Mesothelial cell of epicardium (in vitro differentiated cells): ENCODE data around the gene GPR146. TPM values are rescaled to one million over a fixed set of nuclear protein-coding genes. Genes with fewer than 3 reads are reported as not detected.
A peak's percentile ranks its signal among the peaks of the same experiment; 100 is the strongest.

ENCODE experiments used
- DNase-seq, 2 experiments: peaks; one replicate each; pipeline ENCODE4 v3.0.0; 2021; ENCODE audit warnings: low spot score in 2 of 2; ENCODE audit not compliant: unreplicated experiment in 2 of 2
- H3K27ac Mint-ChIP-seq: 2 replicates; pipeline ENCODE4 v1.8.0; 2021; ENCODE audit warnings: mixed read lengths
- H3K27me3 Mint-ChIP-seq: 2 replicates; pipeline ENCODE4 v1.8.0; 2021; ENCODE audit warnings: low read depth, mixed read lengths
- H3K36me3 Mint-ChIP-seq: 2 replicates; pipeline ENCODE4 v1.8.0; 2021; ENCODE audit warnings: mixed read lengths
- H3K4me1 Mint-ChIP-seq: 2 replicates; pipeline ENCODE4 v1.8.0; 2021; ENCODE audit warnings: mixed read lengths
- H3K4me3 Mint-ChIP-seq: 2 replicates; pipeline ENCODE4 v1.8.0; 2021; ENCODE audit warnings: mild to moderate bottlenecking, moderate library complexity, mixed read lengths
- H3K9me3 Mint-ChIP-seq: 2 replicates; pipeline ENCODE4 v1.8.0; 2021; ENCODE audit warnings: mixed read lengths
- total RNA-seq: library from RNA; stranded (reverse); gene quantifications from 3 replicates; pipeline ENCODE4 v1.2.1, GENCODE V29; 2021
- TF ChIP-seq, protein P1 (sequence below): fragments of 200-600 bp; sonication (generic); IDR thresholded peaks from one replicate; pipeline ENCODE4 v1.5.0; 2021; ENCODE audit warnings: antibody characterized with exemption; ENCODE audit not compliant: unreplicated experiment

GPR146 gene
- total RNA-seq, 1 donor from 2014 or later: 1.0 TPM

DNA sequence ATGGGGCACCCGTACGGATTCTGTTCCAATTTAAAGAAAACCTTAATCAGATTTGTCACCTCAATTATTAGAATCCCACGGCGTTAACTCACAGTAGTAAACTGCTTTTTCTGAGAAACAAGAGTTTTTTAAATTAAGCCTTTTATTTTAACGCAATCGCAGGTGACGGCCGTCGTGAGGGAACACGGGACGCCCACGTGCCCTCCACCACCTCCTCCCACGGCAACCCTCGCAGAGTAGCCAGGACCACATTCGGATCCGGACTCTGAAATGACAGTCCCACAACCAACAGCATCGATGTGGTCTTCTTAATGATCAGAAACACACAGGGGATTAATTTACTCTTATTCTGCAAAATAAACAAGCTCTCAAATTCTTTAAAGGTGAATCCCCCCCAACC lies 22.0 kb upstream of the GPR146 start:
- TF ChIP-seq, protein P1, sequence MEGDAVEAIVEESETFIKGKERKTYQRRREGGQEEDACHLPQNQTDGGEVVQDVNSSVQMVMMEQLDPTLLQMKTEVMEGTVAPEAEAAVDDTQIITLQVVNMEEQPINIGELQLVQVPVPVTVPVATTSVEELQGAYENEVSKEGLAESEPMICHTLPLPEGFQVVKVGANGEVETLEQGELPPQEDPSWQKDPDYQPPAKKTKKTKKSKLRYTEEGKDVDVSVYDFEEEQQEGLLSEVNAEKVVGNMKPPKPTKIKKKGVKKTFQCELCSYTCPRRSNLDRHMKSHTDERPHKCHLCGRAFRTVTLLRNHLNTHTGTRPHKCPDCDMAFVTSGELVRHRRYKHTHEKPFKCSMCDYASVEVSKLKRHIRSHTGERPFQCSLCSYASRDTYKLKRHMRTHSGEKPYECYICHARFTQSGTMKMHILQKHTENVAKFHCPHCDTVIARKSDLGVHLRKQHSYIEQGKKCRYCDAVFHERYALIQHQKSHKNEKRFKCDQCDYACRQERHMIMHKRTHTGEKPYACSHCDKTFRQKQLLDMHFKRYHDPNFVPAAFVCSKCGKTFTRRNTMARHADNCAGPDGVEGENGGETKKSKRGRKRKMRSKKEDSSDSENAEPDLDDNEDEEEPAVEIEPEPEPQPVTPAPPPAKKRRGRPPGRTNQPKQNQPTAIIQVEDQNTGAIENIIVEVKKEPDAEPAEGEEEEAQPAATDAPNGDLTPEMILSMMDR: no peak
- H3K27me3 Mint-ChIP-seq: no peaks in the 10 kb centered on the region
- peaks cover 5% of the 10 kb centered on the region for H3K9me3 Mint-ChIP-seq
- H3K27ac Mint-ChIP-seq: no peak overlapping the region
- H3K36me3 Mint-ChIP-seq: peaks cover 26% of the 10 kb centered on the region
- DNase-seq: no peak
- H3K4me1 Mint-ChIP-seq: peaks cover 12% of the 10 kb centered on the region
- no peak overlapping the region for H3K4me3 Mint-ChIP-seq

DNA sequence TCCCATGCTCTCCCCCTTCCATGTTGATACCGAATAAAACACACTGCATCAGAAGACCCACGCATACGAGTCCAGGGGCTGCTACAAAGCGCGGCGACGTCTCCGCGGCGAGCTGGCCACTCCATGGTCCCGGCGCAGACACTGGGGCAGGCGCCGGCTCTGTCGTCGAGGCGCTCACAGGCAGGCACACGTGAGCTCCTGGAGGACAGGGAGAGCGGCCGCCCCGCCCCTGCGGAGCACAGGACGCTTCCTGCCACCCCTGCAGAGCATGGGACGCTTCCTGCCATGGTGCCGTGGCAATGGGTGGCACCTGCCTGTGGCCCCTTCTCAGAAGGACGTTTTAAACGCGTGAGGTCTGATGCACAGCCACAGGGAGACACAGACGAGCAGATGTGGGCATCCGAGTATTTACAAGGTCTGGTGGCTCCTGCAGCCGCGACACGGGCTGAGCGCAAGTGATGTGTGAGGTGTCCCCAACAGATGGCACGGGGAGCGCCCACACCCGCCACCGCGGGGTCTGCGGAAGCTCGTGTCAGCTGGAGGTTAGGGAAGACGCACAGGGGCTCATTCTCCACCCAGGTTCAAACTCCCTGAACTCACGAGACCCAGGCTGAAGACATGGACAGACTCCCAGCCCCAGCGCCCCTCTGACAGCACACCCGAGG lies 21.4 kb upstream of the GPR146 start:
- Mint-ChIP-seq H3K27me3 (no peaks in the 10 kb centered on the region), H3K4me1 (peaks cover 14% of the 10 kb centered on the region), H3K36me3 (peaks cover 25% of the 10 kb centered on the region), H3K4me3 (no peak overlapping the region), H3K27ac (no peak overlapping the region), H3K9me3 (peaks cover 5% of the 10 kb centered on the region)
- TF ChIP-seq, protein P1: no peak
- peak in 1 of 2 experiments; percentile 18 for DNase-seq

DNA sequence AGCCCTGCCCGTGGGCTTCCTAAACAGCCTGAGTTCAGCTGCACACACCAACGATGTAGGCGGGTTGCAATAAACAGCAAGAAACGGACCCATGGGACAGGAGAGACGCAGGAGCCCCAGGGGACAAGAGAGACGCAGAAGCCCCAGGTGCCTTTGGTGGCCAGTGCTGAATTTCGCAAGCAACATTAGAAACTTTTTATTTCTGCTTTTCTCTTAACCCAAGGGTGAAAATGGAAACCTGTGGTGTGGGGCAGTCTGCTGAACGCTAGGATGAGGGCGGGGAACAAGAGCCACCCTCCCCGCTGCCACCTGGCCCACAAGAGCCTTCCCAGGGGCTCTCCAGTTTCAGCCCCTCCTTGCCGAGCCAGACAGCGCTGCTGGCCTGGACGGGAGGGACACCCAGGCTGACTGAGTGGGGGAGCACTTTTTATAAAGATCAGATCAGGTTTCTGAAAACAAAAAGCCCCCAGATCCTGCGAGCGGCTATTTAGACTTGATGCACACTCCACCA lies 20.0 kb upstream of the GPR146 start:
- DNase-seq: peak in 1 of 2 experiments; percentile 9
- Mint-ChIP-seq H3K9me3 (peaks cover 5% of the 10 kb centered on the region), H3K36me3 (peaks cover 18% of the 10 kb centered on the region), H3K27ac (peak overlapping the region; percentile 44), H3K4me3 (no peak overlapping the region), H3K27me3 (no peaks in the 10 kb centered on the region), H3K4me1 (peaks cover 19% of the 10 kb centered on the region)
- TF ChIP-seq, protein P1: no peak

DNA sequence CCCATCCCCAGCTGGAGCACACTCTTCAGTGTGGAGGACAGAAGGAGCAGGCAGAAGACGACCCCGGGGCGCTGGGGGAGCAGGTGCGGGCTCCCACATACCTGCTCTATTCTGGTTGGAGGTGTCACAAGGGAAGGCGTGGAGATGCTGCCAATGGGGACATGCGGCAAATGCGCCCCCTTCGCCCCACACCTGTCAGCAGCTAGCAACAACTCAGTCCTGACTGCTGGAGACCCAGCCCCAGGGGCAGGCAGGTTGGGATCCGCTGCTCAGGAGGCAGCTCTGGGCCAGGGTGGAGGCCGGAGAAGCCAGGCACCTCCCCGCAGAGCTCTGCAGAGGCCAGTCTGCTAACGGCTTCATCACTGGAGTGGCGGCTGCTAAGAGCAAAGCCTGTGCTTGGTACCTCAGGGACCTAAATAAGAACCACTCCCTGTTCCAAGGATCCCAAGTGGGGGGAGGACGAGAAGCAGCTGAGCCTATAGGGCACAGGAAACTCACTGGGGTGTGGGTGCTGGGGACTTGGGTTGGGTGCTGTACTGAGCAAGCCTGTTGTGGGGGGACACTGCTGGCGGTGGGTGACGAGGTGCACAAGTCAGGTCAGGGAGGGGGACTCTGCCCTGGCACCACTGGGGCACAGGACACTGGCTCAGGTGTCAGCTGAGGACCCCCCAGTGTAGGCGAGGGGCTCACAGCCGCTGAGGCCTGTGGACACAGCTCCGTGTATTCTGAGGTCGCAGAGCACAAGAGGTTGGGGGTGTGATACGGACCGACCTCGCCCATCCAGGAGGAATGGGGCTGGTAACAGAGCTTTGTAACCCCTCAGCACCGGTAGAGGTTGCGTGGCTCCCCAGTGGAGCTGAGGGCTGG lies 19.2 kb upstream of the GPR146 start:
- Mint-ChIP-seq H3K9me3 (peaks cover 5% of the 10 kb centered on the region), H3K4me3 (no peak overlapping the region), H3K27me3 (no peaks in the 10 kb centered on the region), H3K4me1 (peaks cover 19% of the 10 kb centered on the region), H3K27ac (no peak overlapping the region), H3K36me3 (peaks cover 18% of the 10 kb centered on the region)
- TF ChIP-seq, protein P1: no peak
- DNase-seq: peak in 1 of 2 experiments; percentile 14

DNA sequence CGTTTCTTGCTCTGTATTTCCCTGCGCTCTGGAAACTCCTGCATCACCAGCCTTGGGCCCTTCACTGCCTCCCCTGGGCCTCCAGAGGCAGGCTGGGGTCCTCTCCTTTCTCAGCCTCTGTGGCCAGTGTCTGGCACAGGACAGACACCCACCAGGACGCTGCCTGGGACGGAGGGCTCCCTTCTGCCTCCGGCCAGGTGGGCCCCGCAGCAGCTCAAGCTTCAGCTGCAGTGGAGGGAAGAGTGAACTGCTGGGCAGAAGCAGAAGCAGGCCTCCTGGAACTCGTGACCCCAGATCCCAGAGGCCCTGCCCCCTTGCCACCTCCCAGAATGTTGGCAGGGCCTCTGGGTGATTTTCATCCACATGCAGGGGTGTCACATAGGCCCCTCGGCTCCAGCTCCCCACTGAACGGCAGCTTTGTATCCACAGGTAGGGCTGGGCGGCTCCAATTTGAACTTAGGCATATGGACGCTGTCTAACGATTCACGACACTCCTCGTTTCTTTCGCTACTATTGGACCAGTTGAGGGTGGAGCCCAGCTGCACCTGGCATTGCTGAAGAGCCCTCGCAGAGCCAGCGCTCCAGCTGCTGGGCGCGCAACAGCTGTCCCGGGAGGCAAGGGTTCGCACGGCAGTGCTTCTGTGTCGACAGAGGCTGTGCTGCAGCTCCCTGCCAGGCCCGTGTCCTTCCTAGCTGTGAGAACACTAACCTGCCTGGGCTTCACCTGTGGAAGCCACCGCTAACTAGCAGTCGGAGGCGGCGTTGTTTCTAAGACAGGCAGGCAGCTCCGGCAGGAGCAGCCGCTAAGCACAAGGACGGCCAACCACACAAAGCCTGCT lies 18.4 kb upstream of the GPR146 start:
- peaks cover 5% of the 10 kb centered on the region for H3K9me3 Mint-ChIP-seq
- H3K36me3 Mint-ChIP-seq: peaks cover 18% of the 10 kb centered on the region
- peaks cover 19% of the 10 kb centered on the region for H3K4me1 Mint-ChIP-seq
- H3K4me3 Mint-ChIP-seq: peak overlapping the region; percentile 87
- DNase-seq: peak in 1 of 2 experiments; percentile 13
- TF ChIP-seq, protein P1: no peak
- no peaks in the 10 kb centered on the region for H3K27me3 Mint-ChIP-seq
- no peak overlapping the region for H3K27ac Mint-ChIP-seq
